ENCODE measurements around the gene FRMPD4. TPM values are rescaled to one million over a fixed set of nuclear protein-coding genes. Genes with fewer than 3 reads are reported as not detected.

FRMPD4 gene
- total RNA-seq, 1 experiment from 2014 or later = 0.24 TPM

DNA sequence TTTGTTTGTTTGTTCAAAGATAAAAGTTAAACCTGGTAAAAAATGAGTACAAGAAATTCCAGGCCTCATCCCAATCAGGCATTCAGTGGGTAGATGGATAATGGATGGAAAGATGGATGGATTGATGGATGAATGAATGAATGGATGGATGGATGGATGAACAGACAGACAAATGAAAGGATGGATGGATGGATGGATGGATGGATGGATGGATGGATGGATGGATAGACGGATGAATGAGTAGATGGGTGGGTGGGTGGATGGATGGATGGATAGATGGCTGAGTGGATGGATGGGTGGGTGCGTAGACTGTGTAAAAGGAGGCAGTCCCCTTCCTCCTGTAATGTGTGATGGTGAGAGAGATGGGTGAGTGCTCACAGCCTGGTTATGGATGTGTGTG, 206.7 kb downstream of the FRMPD4 start:
- H3K4ac ChIP-seq (ENCODE audit: low read depth, low read length) = no peak overlapping the region
- TF ChIP-seq, protein P1, sequence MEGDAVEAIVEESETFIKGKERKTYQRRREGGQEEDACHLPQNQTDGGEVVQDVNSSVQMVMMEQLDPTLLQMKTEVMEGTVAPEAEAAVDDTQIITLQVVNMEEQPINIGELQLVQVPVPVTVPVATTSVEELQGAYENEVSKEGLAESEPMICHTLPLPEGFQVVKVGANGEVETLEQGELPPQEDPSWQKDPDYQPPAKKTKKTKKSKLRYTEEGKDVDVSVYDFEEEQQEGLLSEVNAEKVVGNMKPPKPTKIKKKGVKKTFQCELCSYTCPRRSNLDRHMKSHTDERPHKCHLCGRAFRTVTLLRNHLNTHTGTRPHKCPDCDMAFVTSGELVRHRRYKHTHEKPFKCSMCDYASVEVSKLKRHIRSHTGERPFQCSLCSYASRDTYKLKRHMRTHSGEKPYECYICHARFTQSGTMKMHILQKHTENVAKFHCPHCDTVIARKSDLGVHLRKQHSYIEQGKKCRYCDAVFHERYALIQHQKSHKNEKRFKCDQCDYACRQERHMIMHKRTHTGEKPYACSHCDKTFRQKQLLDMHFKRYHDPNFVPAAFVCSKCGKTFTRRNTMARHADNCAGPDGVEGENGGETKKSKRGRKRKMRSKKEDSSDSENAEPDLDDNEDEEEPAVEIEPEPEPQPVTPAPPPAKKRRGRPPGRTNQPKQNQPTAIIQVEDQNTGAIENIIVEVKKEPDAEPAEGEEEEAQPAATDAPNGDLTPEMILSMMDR (conservative IDR thresholded peaks at IDR 0.05) = no peak
- H3K4me1 ChIP-seq (ENCODE audit: insufficient read depth, low read length) = no peaks in the 10 kb centered on the region
- no peak overlapping the region for H4K8ac ChIP-seq (replicated peaks; ENCODE audit: insufficient read length, low read depth, low read length)
- no peak overlapping the region for H4K5ac ChIP-seq (ENCODE audit: insufficient read length, low read depth, low read length)
- H2BK12ac ChIP-seq (ENCODE audit: insufficient read length, low read depth, low read length) = no peak overlapping the region
- peaks cover 0 to 8% of the 10 kb centered on the region in 2 experiments; a peak in 1 of 4 replicates for H3K4me1 Mint-ChIP-seq
- H3K9me3 ChIP-seq (ENCODE audit: control insufficient read depth, low read depth, low read length) = no peaks in the 10 kb centered on the region
- H3T11ph ChIP-seq (ENCODE audit: low read length) = no peak overlapping the region
- H3K27me3 ChIP-seq (ENCODE audit: insufficient read depth, low read length) = no peaks in the 10 kb centered on the region
- no peak overlapping the region for H3K18ac ChIP-seq (ENCODE audit: insufficient read length, low read depth, low read length)
- H3K9me3 Mint-ChIP-seq = peaks cover 65 to 67% of the 10 kb centered on the region in 2 experiments
- no peak overlapping the region for H3K27ac ChIP-seq (ENCODE audit: insufficient read length, low read depth, low read length)
- peaks cover 8% of the 10 kb centered on the region for H3K27me3 Mint-ChIP-seq (ENCODE audit: low read depth)
- no CpG with 5 or more reads among the region's 2 CpGs for WGBS (ENCODE audit: extremely low coverage, insufficient read length, low lambda C conversion rate)
- no peak overlapping the region for H2AK5ac ChIP-seq (ENCODE audit: insufficient read length, low read length)
- no peak for DNase-seq
- no peaks in the 10 kb centered on the region for H4K20me1 ChIP-seq (ENCODE audit: control insufficient read depth, insufficient read depth, insufficient read length)
- no peak overlapping the region for H2BK15ac ChIP-seq (ENCODE audit: low read depth, low read length)
- H3K4me3 Mint-ChIP-seq = no peak overlapping the region
- no peak overlapping the region for H3K4me2 ChIP-seq (ENCODE audit: insufficient read depth, insufficient read length, low read length)
- H3K56ac ChIP-seq (ENCODE audit: insufficient read length, low read depth, low read length) = no peak overlapping the region
- no peaks in the 10 kb centered on the region for H3K79me2 ChIP-seq (ENCODE audit: insufficient read depth, low read length)
- no peak overlapping the region for H2BK20ac ChIP-seq (ENCODE audit: low read depth, low read length, poor library complexity, severe bottlenecking)
- H3K14ac ChIP-seq (ENCODE audit: insufficient read depth, low read length) = no peak overlapping the region
- no peak overlapping the region for H4K91ac ChIP-seq (ENCODE audit: insufficient read length, low read depth, low read length)
- no peaks in the 10 kb centered on the region for H3K23me2 ChIP-seq (ENCODE audit: insufficient read length, low read depth, low read length, poor library complexity, severe bottlenecking)
- no peak overlapping the region for H3K23ac ChIP-seq (ENCODE audit: insufficient read length, low read depth, low read length)
- no peak overlapping the region for H3K27ac Mint-ChIP-seq
- H3K9ac ChIP-seq (ENCODE audit: extremely low read depth, insufficient read length, low read length) = no peak overlapping the region
- no peak overlapping the region for H2BK5ac ChIP-seq (ENCODE audit: insufficient read length, low read length)
- no peak overlapping the region for H2BK120ac ChIP-seq (ENCODE audit: low read depth, low read length, poor library complexity, severe bottlenecking)
- no peaks in the 10 kb centered on the region for H3K79me1 ChIP-seq (ENCODE audit: insufficient read depth, low read depth, low read length, poor library complexity, severe bottlenecking)
- H3K36me3 Mint-ChIP-seq (ENCODE audit: insufficient read depth in 1 of 3, low read depth in 3 of 3) = peaks cover 0 to 3% (median 3%) of the 10 kb centered on the region in 3 experiments; a peak in 3 of 7 replicates
- no peak overlapping the region for H2AFZ ChIP-seq (ENCODE audit: low read length)

Data from H9 (cell line).